Esophagus muscularis mucosa (tissue), 4 donors: Measurements from ENCODE around the gene SFT2D3. TPM values are rescaled to one million over a fixed set of nuclear protein-coding genes. Genes with fewer than 3 reads are reported as not detected.

Experiments
- DNase-seq: peaks from one replicate; pipeline ENCODE4 v3.0.0-alpha.2; 2017; ENCODE audit errors: extremely low spot score
- H3K27ac ChIP-seq, 4 donors: fragments of 200-600 bp; sonication (generic); replicated peaks in 1 of 4; 1 replicate in 3 of 4; 2 replicates in 1 of 4; pipeline ENCODE4 v1.5.1; 2016 to 2019; ENCODE audit warnings: mild to moderate bottlenecking in 1 of 4
- H3K27me3 ChIP-seq, 4 donors: fragments of 200-600 bp; sonication (generic); one replicate each; pipeline versions ENCODE4 v1.5.1 to v1.6.0; 2016 to 2019
- H3K36me3 ChIP-seq, 4 donors: fragments of 200-600 bp; sonication (generic); one replicate each; pipeline ENCODE4 v1.5.1; 2016 to 2019
- H3K4me1 ChIP-seq, 4 donors: fragments of 200-600 bp; sonication (generic); one replicate each; pipeline ENCODE4 v1.5.1; 2016 to 2019
- H3K4me3 ChIP-seq, 4 donors: fragments of 200-600 bp; sonication (generic); 1 replicate in 2 of 4; 2 replicates in 2 of 4; pipeline ENCODE4 v1.5.1; 2016 to 2019; ENCODE audit warnings: mild to moderate bottlenecking in 4 of 4, moderate library complexity in 1 of 4
- H3K9me3 ChIP-seq, 4 donors: fragments of 200-600 bp; sonication (generic); 1 replicate in 3 of 4; 2 replicates in 1 of 4; pipeline ENCODE4 v1.5.1; 2016 to 2019
- EP300 ChIP-seq: sonication (generic); formaldehyde crosslinking; IDR thresholded peaks from one replicate; pipeline ENCODE4 v1.6.1; 2017; ENCODE audit warnings: antibody characterized with exemption
- POLR2A ChIP-seq: fragments of 450-650 bp; IDR thresholded peaks from one replicate; pipeline ENCODE4 v1.6.1; 2017; ENCODE audit warnings: antibody characterized with exemption, moderate library complexity, mild to moderate bottlenecking, low read depth
- POLR2AphosphoS5 ChIP-seq, 2 donors: sonication (generic); formaldehyde crosslinking; IDR thresholded peaks; one replicate each; pipeline ENCODE4 v1.6.1; 2017; ENCODE audit warnings: antibody characterized with exemption in 2 of 2
- WGBS: methylation state at CpG from one replicate; pipeline ENCODE4 v1.1.5; 2018; 5-methylcytosine and 5-hydroxymethylcytosine counted together
- intact Hi-C: fragments of 100-400 bp; cut with DNase I; formaldehyde crosslinking; loops from one replicate; pipeline ENCODE4 v1.15.1; 2023
- total RNA-seq, 4 donors: library from RNA; depleted of rRNA; stranded (reverse); fragments of >200 nt; gene quantifications; one replicate each; pipeline versions ENCODE4 v1.1.0 to v1.2.1, GENCODE V29; 2016
- TF ChIP-seq, protein P1 (sequence below), 3 experiments: fragments of 200-600 bp in 2 of 3; fragments of 450-650 bp in 1 of 3; sonication (generic) in 2 of 3; IDR thresholded peaks; one replicate each; pipeline ENCODE4 v1.5.1; 2017 to 2019; ENCODE audit warnings: antibody characterized with exemption in 3 of 3, mild to moderate bottlenecking in 2 of 3, moderate library complexity in 1 of 3

SFT2D3 gene
- total RNA-seq, 4 donors from 2014 or later = 5.8 to 11.8 (median 9.4) TPM

DNA sequence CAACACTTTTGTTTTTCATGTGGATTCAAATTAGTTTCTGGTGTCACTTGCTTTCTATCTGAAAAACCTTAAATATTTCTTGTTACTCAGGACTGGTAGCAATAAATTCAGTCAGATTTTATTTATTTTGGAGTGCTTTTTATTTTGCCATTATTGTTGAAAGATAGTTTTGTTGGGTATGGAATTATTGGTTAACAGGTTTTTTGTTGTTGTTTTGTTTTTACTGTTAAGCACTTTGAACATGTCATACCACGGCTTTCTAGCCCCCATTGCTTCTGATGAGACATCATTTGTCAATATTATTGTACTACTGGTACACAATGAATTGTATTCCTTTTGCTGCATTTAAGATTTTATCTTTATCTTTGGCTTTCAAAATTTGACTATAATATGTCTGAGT lies 12.9 kb upstream of the SFT2D3 start:
- Histone ChIP-seq H3K9me3 (no peaks in the 10 kb centered on the region), H3K4me3 (no peak overlapping the region), H3K27ac (no peak overlapping the region), H3K27me3 (no peaks in the 10 kb centered on the region), H3K4me1 (peaks cover 0 to 31% (median 22%) of the 10 kb centered on the region in 4 donors), H3K36me3 (no peaks in the 10 kb centered on the region)
- no peak for DNase-seq
- WGBS = 84% methylated on average over 1 of the region's 1 CpG
- TF ChIP-seq POLR2A = no peak
- TF ChIP-seq POLR2AphosphoS5 (IDR thresholded peaks at IDR 0.05) = no peak
- TF ChIP-seq, protein P1, sequence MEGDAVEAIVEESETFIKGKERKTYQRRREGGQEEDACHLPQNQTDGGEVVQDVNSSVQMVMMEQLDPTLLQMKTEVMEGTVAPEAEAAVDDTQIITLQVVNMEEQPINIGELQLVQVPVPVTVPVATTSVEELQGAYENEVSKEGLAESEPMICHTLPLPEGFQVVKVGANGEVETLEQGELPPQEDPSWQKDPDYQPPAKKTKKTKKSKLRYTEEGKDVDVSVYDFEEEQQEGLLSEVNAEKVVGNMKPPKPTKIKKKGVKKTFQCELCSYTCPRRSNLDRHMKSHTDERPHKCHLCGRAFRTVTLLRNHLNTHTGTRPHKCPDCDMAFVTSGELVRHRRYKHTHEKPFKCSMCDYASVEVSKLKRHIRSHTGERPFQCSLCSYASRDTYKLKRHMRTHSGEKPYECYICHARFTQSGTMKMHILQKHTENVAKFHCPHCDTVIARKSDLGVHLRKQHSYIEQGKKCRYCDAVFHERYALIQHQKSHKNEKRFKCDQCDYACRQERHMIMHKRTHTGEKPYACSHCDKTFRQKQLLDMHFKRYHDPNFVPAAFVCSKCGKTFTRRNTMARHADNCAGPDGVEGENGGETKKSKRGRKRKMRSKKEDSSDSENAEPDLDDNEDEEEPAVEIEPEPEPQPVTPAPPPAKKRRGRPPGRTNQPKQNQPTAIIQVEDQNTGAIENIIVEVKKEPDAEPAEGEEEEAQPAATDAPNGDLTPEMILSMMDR (IDR thresholded peaks at IDR 0.05) = no peak
- TF ChIP-seq EP300 = no peak
- intact Hi-C loops = no loop called here

DNA sequence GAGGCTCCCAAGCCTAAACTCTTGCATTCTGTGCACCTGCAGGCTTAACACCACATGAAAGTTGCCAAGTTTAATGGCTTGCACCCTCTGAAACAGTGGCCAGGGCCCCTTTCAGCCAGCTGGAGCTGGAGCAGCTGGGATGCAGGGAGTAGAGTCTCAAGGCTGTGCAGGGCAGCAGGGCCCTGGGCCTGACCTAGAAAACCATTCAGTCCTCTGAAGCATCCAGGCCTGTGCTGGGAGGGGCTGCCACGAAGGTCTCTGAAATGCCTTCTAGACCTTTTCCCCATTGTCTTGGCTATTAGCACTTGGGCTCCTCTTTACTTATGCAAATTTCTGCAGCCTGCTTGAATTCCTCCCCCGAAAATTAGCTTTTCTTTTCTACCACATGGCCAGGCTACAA lies 10.6 kb upstream of the SFT2D3 start:
- no peaks in the 10 kb centered on the region for H3K27me3 ChIP-seq
- H3K4me3 ChIP-seq = no peak overlapping the region
- no peak for DNase-seq
- H3K36me3 ChIP-seq = no peaks in the 10 kb centered on the region
- no peaks in the 10 kb centered on the region for H3K9me3 ChIP-seq
- TF ChIP-seq EP300 (no peak), POLR2A (no peak), POLR2AphosphoS5 (IDR thresholded peaks at IDR 0.05) (no peak)
- TF ChIP-seq, protein P1 (IDR thresholded peaks at IDR 0.05) = no peak
- 82% methylated on average over 2 of the region's 2 CpGs for WGBS
- intact Hi-C loops = loop anchor here (5.0 kb wide), 1 partner anchor 38 kb away; no protein-coding TSS in a partner anchor
- H3K4me1 ChIP-seq = peaks cover 6 to 19% (median 13%) of the 10 kb centered on the region in 4 donors
- no peak overlapping the region for H3K27ac ChIP-seq

DNA sequence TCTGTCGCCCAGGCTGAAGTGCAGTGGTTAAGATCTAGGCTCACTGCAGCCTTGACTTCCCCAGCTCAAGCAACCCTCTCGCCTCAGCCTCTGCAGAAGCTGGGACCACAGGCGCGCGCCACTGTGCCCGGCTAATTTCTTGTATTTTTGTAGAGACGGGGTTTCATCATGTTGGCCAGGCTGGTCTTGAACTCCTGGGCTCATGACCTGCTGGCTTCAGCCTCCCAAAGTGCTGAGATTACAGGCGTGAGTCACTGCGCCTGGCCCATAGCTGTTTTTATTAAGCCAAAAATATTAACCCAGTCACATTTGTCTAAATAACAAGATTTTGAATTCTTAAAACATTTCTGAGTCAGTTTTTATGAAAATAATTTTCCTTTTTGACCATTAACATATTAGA lies 6.3 kb upstream of the SFT2D3 start:
- no peaks in the 10 kb centered on the region for H3K9me3 ChIP-seq
- intact Hi-C loops = loop anchor here (5.0 kb wide), 3 partner anchors 43 to 188 kb away; no protein-coding TSS in a partner anchor
- peak overlapping the region; percentile 44 to 60 (median 54) for H3K4me3 ChIP-seq
- WGBS = 83% methylated on average over 9 of the region's 9 CpGs
- H3K4me1 ChIP-seq = peaks cover 6 to 14% (median 10%) of the 10 kb centered on the region in 4 donors
- peak overlapping the region in 3 of 4 donors; percentile 53 to 65 (median 62) for H3K27ac ChIP-seq
- H3K36me3 ChIP-seq = no peaks in the 10 kb centered on the region
- DNase-seq = no peak
- TF ChIP-seq POLR2A = no peak
- TF ChIP-seq EP300 = no peak
- H3K27me3 ChIP-seq = no peaks in the 10 kb centered on the region

DNA sequence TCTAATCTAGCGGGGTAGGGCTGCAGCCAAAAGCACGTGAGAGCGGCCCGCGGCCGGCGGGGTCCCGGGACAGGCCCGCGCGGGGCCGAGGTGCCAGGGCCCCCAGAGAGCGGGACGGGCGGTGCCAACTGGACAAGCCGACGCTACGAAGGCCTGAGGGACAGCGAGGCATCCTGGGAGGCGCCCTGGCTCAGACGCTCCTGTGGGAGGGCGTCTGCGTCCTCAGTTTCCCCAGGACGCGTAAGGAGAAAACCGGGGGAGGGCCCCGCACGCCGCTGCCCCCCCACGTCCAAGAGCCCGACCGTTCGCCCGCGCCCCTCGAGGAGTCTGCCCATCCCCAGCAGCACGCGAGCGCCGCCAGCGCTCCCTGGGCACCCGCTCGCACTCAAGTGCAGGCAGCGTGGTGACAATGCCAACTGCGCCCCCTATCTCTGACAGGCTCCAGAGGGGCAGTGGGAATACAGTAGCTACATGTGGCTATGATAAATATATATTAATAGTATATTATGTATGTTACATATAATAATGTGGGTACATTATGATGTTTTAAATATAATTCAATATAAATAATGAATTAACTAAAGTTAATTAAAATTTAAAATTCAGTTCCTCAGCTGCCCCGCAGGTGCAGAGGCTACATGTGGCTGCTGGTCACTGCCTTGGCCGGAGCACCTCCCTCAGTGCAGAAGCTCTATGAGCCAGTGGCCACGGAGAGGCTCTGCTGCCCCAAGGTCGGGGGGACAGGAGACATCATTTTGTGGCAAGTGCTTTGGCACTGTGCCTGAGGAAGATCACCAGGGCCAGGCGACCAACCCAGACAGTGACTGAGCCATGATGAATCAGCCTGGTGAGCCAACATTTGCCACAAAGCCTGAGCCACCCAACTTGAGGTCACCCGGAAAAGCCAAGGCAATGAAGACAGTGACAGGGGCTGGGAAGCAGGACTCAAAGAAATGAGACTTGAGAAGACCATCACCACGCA lies 5.5 kb upstream of the SFT2D3 start:
- H3K27ac ChIP-seq = peak overlapping the region; percentile 20 to 65 (median 58)
- H3K4me3 ChIP-seq = peak overlapping the region; percentile 44 to 60 (median 54)
- TF ChIP-seq, protein P1 (IDR thresholded peaks at IDR 0.05) = peak; percentile 77 to 81 (median 77)
- no peak for TF ChIP-seq POLR2A
- no peak for TF ChIP-seq EP300
- TF ChIP-seq POLR2AphosphoS5 (IDR thresholded peaks at IDR 0.05) = peak; percentile 35 to 65
- H3K4me1 ChIP-seq = peaks cover 11 to 19% (median 16%) of the 10 kb centered on the region in 4 donors
- intact Hi-C loops = loop anchor here (5.0 kb wide), 2 partner anchors 103 to 188 kb away; no protein-coding TSS in a partner anchor
- no peaks in the 10 kb centered on the region for H3K27me3 ChIP-seq
- H3K36me3 ChIP-seq = no peaks in the 10 kb centered on the region
- WGBS = 40% methylated on average over 40 of the region's 52 CpGs
- no peak for DNase-seq
- no peaks in the 10 kb centered on the region for H3K9me3 ChIP-seq
